Activated CD8-positive, alpha-beta T cell treated with anti-CD3 and anti-CD28 coated beads for 36 hours (primary cell): Measurements from ENCODE around the gene UCHL5. TPM values are rescaled to one million over a fixed set of nuclear protein-coding genes. Genes with fewer than 3 reads are reported as not detected.

Experiments used
- ATAC-seq: fragments of 200-7000 bp; cut with Tn5 transposase; one replicate; pipeline ENCODE4 v1.10.0; 2021; ENCODE audit warnings: mild to moderate bottlenecking, moderate library complexity
- CTCF ChIA-PET: fragments of 350-600 bp; sonication (Branson Sonifier 250); formaldehyde crosslinking; loops from one replicate; lab custom pipeline; 2021; ENCODE audit warnings: antibody characterized with exemption; lab: Charles Lee
- POLR2A ChIA-PET: fragments of 350-600 bp; sonication (Branson Sonifier 250); formaldehyde crosslinking; loops from one replicate; lab custom pipeline; 2021; ENCODE audit warnings: antibody characterized with exemption; lab: Charles Lee
- DNase-seq: peaks from one replicate; pipeline ENCODE4 v3.0.0-alpha.2; 2020
- H3K27ac Mint-ChIP-seq: one replicate; pipeline ENCODE4 v1.8.0; 2021; ENCODE audit warnings: mild to moderate bottlenecking, mixed read lengths
- H3K27me3 Mint-ChIP-seq: one replicate; pipeline ENCODE4 v1.8.0; 2021; ENCODE audit warnings: mixed read lengths
- H3K36me3 Mint-ChIP-seq: one replicate; pipeline ENCODE4 v1.8.0; 2021; ENCODE audit warnings: low read depth, mixed read lengths
- H3K4me1 Mint-ChIP-seq: one replicate; pipeline ENCODE4 v1.8.0; 2021; ENCODE audit warnings: low read depth, mixed read lengths
- H3K4me3 Mint-ChIP-seq: one replicate; pipeline ENCODE4 v1.8.0; 2021; ENCODE audit warnings: mild to moderate bottlenecking, moderate library complexity, mixed read lengths
- H3K9me3 Mint-ChIP-seq: one replicate; pipeline ENCODE4 v1.8.0; 2021; ENCODE audit warnings: mixed read lengths
- intact Hi-C: fragments of 100-400 bp; cut with micrococcal nuclease; formaldehyde crosslinking; loops from one replicate; pipeline ENCODE4 v1.10.0; 2022
- total RNA-seq, 2 experiments: library from RNA; stranded (reverse); gene quantifications; one replicate each; pipeline ENCODE4 v1.2.3, GENCODE V29; 2021
- TF ChIP-seq, protein P1 (sequence below): fragments of 200-600 bp; IDR thresholded peaks from one replicate; pipeline ENCODE4 v1.8.0; 2022; ENCODE audit warnings: antibody characterized with exemption, mild to moderate bottlenecking

Gene UCHL5
- total RNA-seq, 2 experiments from 2014 or later: 81.3 to 85.7 TPM

DNA sequence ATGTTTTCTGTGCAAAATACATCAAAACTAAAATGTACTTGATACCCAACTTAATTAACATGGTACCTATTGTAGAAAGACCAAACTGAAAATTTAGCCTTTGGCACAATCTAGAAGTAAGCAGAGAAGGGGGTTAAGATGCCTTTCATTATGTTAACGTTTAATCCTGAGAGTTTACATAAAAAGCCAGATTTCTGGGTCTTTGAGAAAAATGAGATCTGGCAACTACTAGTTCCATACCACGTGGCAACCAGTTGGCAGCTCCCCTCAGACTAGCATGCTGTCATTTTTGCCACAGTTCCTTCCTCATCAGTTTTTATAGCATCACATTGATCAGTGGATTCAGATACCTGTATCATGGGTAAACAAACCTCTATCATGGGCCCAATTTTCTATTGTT is 1.8 kb upstream of the UCHL5 start:
- peaks cover 56% of the 10 kb centered on the region for H3K4me1 Mint-ChIP-seq
- CTCF ChIA-PET: interaction anchor here (0.9 to 1.0 kb wide), 2 partner anchors 62 to 70 kb away, joined by 3 read pairs; no protein-coding TSS in a partner anchor

DNA sequence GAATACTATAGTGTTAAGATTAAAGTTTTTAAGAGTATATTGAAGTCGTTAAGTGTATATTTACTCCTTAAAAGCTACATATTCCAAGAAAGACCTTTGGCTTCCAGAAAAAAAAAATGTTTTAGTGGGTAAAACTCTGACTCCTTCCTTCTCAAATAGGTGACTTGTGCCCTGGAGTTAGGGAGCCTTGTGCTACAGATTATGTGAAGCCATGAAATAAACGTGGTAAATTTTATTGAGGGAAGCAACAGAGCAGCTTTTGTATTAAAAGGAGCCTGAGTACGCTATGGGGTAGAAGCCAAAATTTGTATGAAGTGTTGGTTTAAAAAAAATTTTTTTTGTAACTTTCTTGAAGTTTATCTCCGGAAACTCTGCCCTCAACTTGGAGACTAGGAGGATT is 1.2 kb upstream of the UCHL5 start:
- ChIA-PET CTCF (interaction anchor here (0.9 kb wide), 1 partner anchor 71 kb away, joined by 3 read pairs; no protein-coding TSS in a partner anchor), POLR2A (interaction anchor here (1.0 to 1.2 kb wide), 3 partner anchors 11 to 61 kb away, joined by 3 read pairs; partner anchors contain the start of gene CDC73)

More for the DNA sequence above, 1.8 kb upstream of the UCHL5 start:
- POLR2A ChIA-PET: interaction anchor here (1.0 to 1.2 kb wide), 3 partner anchors 10 to 61 kb away, joined by 3 read pairs; partner anchors contain the start of gene CDC73
- ATAC-seq (no peak), DNase-seq (peak; percentile 32)
- TF ChIP-seq, protein P1, sequence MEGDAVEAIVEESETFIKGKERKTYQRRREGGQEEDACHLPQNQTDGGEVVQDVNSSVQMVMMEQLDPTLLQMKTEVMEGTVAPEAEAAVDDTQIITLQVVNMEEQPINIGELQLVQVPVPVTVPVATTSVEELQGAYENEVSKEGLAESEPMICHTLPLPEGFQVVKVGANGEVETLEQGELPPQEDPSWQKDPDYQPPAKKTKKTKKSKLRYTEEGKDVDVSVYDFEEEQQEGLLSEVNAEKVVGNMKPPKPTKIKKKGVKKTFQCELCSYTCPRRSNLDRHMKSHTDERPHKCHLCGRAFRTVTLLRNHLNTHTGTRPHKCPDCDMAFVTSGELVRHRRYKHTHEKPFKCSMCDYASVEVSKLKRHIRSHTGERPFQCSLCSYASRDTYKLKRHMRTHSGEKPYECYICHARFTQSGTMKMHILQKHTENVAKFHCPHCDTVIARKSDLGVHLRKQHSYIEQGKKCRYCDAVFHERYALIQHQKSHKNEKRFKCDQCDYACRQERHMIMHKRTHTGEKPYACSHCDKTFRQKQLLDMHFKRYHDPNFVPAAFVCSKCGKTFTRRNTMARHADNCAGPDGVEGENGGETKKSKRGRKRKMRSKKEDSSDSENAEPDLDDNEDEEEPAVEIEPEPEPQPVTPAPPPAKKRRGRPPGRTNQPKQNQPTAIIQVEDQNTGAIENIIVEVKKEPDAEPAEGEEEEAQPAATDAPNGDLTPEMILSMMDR: no peak
- peak overlapping the region; percentile 94 for H3K4me3 Mint-ChIP-seq
- no peaks in the 10 kb centered on the region for H3K9me3 Mint-ChIP-seq
- intact Hi-C loops: no loop called here
- H3K27ac Mint-ChIP-seq: peak overlapping the region; percentile 82
- no peaks in the 10 kb centered on the region for H3K27me3 Mint-ChIP-seq
- peaks cover 36% of the 10 kb centered on the region for H3K36me3 Mint-ChIP-seq

DNA sequence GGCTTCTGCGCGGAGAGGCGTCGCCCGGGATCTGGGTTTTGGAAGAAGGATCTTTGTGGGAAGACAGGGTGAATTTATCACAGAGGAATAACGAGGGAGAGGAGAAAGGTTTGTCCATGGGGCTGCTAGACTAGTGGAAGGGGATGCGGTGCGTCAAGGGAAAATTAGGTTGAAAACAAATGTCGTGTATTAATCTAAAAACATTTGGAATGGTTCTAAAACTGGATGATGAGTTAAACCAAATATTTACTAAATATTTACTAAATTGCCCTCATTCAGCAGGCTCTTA is 899 bp upstream of the UCHL5 start:
- H3K4me1 Mint-ChIP-seq: peaks cover 51% of the 10 kb centered on the region
- ATAC-seq (no peak), DNase-seq (no peak)
- no peaks in the 10 kb centered on the region for H3K27me3 Mint-ChIP-seq
- ChIA-PET CTCF (interaction anchor here (0.9 kb wide), 1 partner anchor 71 kb away, joined by 3 read pairs; no protein-coding TSS in a partner anchor), POLR2A (interaction anchor here (1.0 to 1.2 kb wide), 3 partner anchors 11 to 62 kb away, joined by 3 read pairs; partner anchors contain the start of gene CDC73)
- peak overlapping the region; percentile 92 for H3K27ac Mint-ChIP-seq
- H3K36me3 Mint-ChIP-seq: peaks cover 36% of the 10 kb centered on the region
- intact Hi-C loops: no loop called here
- no peaks in the 10 kb centered on the region for H3K9me3 Mint-ChIP-seq
- TF ChIP-seq, protein P1: no peak
- peak overlapping the region; percentile 94 for H3K4me3 Mint-ChIP-seq

More for the DNA sequence above, 1.2 kb upstream of the UCHL5 start:
- H3K9me3 Mint-ChIP-seq: no peaks in the 10 kb centered on the region
- peak overlapping the region; percentile 94 for H3K4me3 Mint-ChIP-seq
- TF ChIP-seq, protein P1: no peak
- peaks cover 36% of the 10 kb centered on the region for H3K36me3 Mint-ChIP-seq
- intact Hi-C loops: no loop called here
- DNase-seq (no peak), ATAC-seq (no peak)
- peaks cover 52% of the 10 kb centered on the region for H3K4me1 Mint-ChIP-seq
- peak overlapping the region; percentile 82 for H3K27ac Mint-ChIP-seq
- no peaks in the 10 kb centered on the region for H3K27me3 Mint-ChIP-seq

DNA sequence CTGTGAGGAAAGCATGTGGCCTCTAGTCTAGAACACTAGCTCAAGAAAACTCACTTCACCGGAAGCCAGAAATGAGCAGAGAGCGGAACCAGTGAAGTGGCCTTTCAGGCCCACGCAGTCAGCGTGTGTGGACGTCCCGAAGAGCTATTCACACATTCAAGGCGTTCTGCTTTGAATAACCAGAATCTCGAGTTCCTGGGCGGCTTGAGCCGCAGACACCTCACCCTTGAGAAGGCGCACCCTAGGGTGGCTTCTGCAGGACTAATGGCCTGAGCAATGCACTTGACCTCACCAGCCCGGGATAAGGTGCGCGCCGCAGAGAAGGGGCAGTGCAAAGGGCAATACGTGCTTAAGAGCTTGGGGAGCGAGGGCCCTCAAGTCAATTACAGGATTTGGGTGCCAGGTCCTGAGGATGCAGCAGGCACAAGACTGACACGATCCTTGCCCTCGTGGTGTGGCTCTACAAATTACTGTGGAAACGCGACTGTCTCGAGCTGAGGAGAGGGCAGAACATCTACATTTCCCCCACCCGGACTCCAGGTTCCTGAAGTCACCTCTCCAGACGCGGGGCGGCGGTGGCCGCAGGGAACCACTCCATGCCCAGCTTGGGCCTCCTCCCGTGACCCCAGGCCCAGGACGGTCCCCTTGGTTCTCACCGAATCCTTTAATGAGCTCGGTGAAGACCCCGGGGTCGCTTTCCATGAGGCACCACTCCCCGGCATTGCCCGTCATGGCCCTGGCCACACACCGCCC is 455 bp downstream of the UCHL5 start:
- ChIA-PET POLR2A (interaction anchor here (0.7 to 2.7 kb wide), 17 partner anchors 10 to 251 kb away, joined by 3 to 21 read pairs (median 5); partner anchors contain the start of genes CDC73, GLRX2 and RGS2), CTCF (interaction anchor here (0.7 to 2.2 kb wide), 16 partner anchors 11 to 585 kb away, joined by 3 to 10 read pairs (median 4); partner anchors contain the start of genes CDC73 and GLRX2)
- ATAC-seq: peak; percentile 59
- intact Hi-C loops: loop anchor here (2.0 kb wide), 1 partner anchor 62 kb away; no protein-coding TSS in a partner anchor
- H3K4me3 Mint-ChIP-seq: peak overlapping the region; percentile 94
- no peaks in the 10 kb centered on the region for H3K9me3 Mint-ChIP-seq
- TF ChIP-seq, protein P1: no peak
- no peaks in the 10 kb centered on the region for H3K27me3 Mint-ChIP-seq
- peak; percentile 85 for DNase-seq
- H3K4me1 Mint-ChIP-seq: peaks cover 49% of the 10 kb centered on the region
- H3K27ac Mint-ChIP-seq: peak overlapping the region; percentile 92
- peaks cover 40% of the 10 kb centered on the region for H3K36me3 Mint-ChIP-seq
